ENCODE measurements around the gene SERPINA6.

SERPINA6 gene

GRCh38 chr14:94343238-94344005 lies 20.3 kb upstream of the SERPINA6 start:
- DNase-seq (ENCODE audit: low read depth): no peak
- no peak overlapping the region for H3K4me3 ChIP-seq (replicated peaks; ENCODE audit: low read depth, low read length)
- no peak for TF ChIP-seq CTCF (IDR thresholded peaks at IDR 0.05; ENCODE audit: low read length, missing control alignments)

GRCh38 chr14:94342334-94342934 lies 19.3 kb upstream of the SERPINA6 start:
- DNase-seq (ENCODE audit: low read depth): peak; percentile 100
- H3K4me3 ChIP-seq (replicated peaks; ENCODE audit: low read depth, low read length): no peak overlapping the region
- no peak for TF ChIP-seq CTCF (IDR thresholded peaks at IDR 0.05; ENCODE audit: low read length, missing control alignments)

- no peak for TF ChIP-seq CTCF (IDR thresholded peaks at IDR 0.05; ENCODE audit: low read length, missing control alignments)
Measured at GRCh38 chr14:94341656-94342333, 18.7 kb upstream of the SERPINA6 start.

GRCh38 chr14:94340533-94340932 lies 17.4 kb upstream of the SERPINA6 start:
- TF ChIP-seq CTCF (IDR thresholded peaks at IDR 0.05; ENCODE audit: low read length, missing control alignments): no peak
- H3K4me3 ChIP-seq (replicated peaks; ENCODE audit: low read depth, low read length): no peak overlapping the region
- DNase-seq (ENCODE audit: low read depth): no peak

More at GRCh38 chr14:94341656-94342333, 18.7 kb upstream of the SERPINA6 start:
- DNase-seq (ENCODE audit: low read depth): no peak
- no peak overlapping the region for H3K4me3 ChIP-seq (replicated peaks; ENCODE audit: low read depth, low read length)

GRCh38 chr14:94338023-94338422 lies 14.9 kb upstream of the SERPINA6 start:
- TF ChIP-seq CTCF (IDR thresholded peaks at IDR 0.05; ENCODE audit: low read length, missing control alignments): no peak

GRCh38 chr14:94337274-94337673 lies 14.1 kb upstream of the SERPINA6 start:
- TF ChIP-seq CTCF (IDR thresholded peaks at IDR 0.05; ENCODE audit: low read length, missing control alignments): no peak

More at GRCh38 chr14:94338023-94338422, 14.9 kb upstream of the SERPINA6 start:
- no peak for DNase-seq (ENCODE audit: low read depth)
- no peak overlapping the region for H3K4me3 ChIP-seq (replicated peaks; ENCODE audit: low read depth, low read length)

More at GRCh38 chr14:94337274-94337673, 14.1 kb upstream of the SERPINA6 start:
- no peak overlapping the region for H3K4me3 ChIP-seq (replicated peaks; ENCODE audit: low read depth, low read length)
- peak; percentile 30 for DNase-seq (ENCODE audit: low read depth)
